IMR-90 (cell line): Measurements from ENCODE around the gene ADGRG4. TPM values are rescaled to one million over a fixed set of nuclear protein-coding genes. Genes with fewer than 3 reads are reported as not detected.

Experiments
- ATAC-seq: fragments of 200-7000 bp; cut with Tn5 transposase; 2 replicates; pipeline ENCODE4 v1.9.1; 2020; ENCODE audit warnings: low read depth, mild to moderate bottlenecking, moderate library complexity
- BruUV-seq: library from RNA; stranded (reverse); fragments of 400-500 nt; replicated peaks from 2 replicates; lab custom pipeline; 2021; lab: Mats Ljungman, UMichigan
- CTCF ChIA-PET: fragments of 300-600 bp; formaldehyde crosslinking; extraction: SDS; loops from one replicate; lab custom pipeline; 2021; ENCODE audit warnings: antibody characterized with exemption; lab: Yijun Ruan, JAX
- POLR2A ChIA-PET: fragments of 300-600 bp; sonication (Branson Sonifier 250); formaldehyde crosslinking; loops from one replicate; lab custom pipeline; 2022; ENCODE audit warnings: antibody characterized with exemption; ENCODE audit not compliant: unreplicated experiment; lab: Charles Lee
- DNase-seq: peaks from one replicate; pipeline ENCODE4 v3.0.0; 2013
- H2AFZ ChIP-seq: replicated peaks from 2 replicates; pipeline ENCODE3; 2013; ENCODE audit warnings: low read length, mild to moderate bottlenecking; ENCODE audit not compliant: poor library complexity
- H2AK5ac ChIP-seq: 2 replicates; pipeline ENCODE4 v1.6.1; 2013; ENCODE audit warnings: low read depth, low read length, inconsistent platforms
- H2AK9ac ChIP-seq: replicated peaks from 2 replicates; pipeline ENCODE3; 2013; ENCODE audit warnings: mild to moderate bottlenecking, low read depth, low read length, moderate library complexity; ENCODE audit not compliant: poor library complexity
- H2BK120ac ChIP-seq: 2 replicates; pipeline ENCODE4 v1.6.1; 2013; ENCODE audit warnings: low read depth, low read length, inconsistent platforms
- H2BK15ac ChIP-seq: 3 replicates; pipeline ENCODE4 v1.6.1; 2013; ENCODE audit warnings: low read depth, low read length, inconsistent platforms
- H2BK20ac ChIP-seq: 2 replicates; pipeline ENCODE4 v1.6.1; 2013; ENCODE audit warnings: low read depth, mild to moderate bottlenecking, inconsistent platforms, low read length, moderate library complexity
- H2BK5ac ChIP-seq: 2 replicates; pipeline ENCODE4 v1.6.1; 2013; ENCODE audit warnings: mild to moderate bottlenecking, low read depth, low read length, inconsistent platforms; ENCODE audit not compliant: poor library complexity, severe bottlenecking
- H3K14ac ChIP-seq: replicated peaks from 2 replicates; pipeline ENCODE4 v1.6.1; 2013; ENCODE audit warnings: low read depth, low read length, inconsistent platforms
- H3K18ac ChIP-seq: 2 replicates; pipeline ENCODE4 v1.6.1; 2013; ENCODE audit warnings: low read depth, low read length, control low read depth
- H3K23ac ChIP-seq: 2 replicates; pipeline ENCODE4 v1.6.1; 2013; ENCODE audit warnings: low read depth, low read length, inconsistent platforms
- H3K27ac ChIP-seq: 2 replicates; pipeline ENCODE4 v1.5.1; 2013; ENCODE audit warnings: mild to moderate bottlenecking, control low read depth, low read length; ENCODE audit not compliant: insufficient read depth
- H3K27me3 ChIP-seq: 2 replicates; pipeline ENCODE4 v1.6.1; 2013; ENCODE audit warnings: low read length; ENCODE audit not compliant: control insufficient read depth, insufficient read depth
- H3K36me3 ChIP-seq: 2 replicates; pipeline ENCODE4 v1.6.1; 2013; ENCODE audit warnings: low read length, mixed read lengths; ENCODE audit not compliant: control insufficient read depth, insufficient read depth
- H3K4ac ChIP-seq: 2 replicates; pipeline ENCODE4 v1.6.1; 2013; ENCODE audit warnings: low read depth, low read length, inconsistent platforms
- H3K4me1 ChIP-seq: 2 replicates; pipeline ENCODE4 v1.6.1; 2013; ENCODE audit warnings: low read length, mixed read lengths; ENCODE audit not compliant: control insufficient read depth, insufficient read depth
- H3K4me2 ChIP-seq: 2 replicates; pipeline ENCODE4 v1.6.1; 2013; ENCODE audit warnings: low read depth, mild to moderate bottlenecking, control low read depth, low read length, moderate library complexity
- H3K4me3 ChIP-seq: 2 replicates; pipeline ENCODE4 v1.5.1; 2013; ENCODE audit warnings: low read depth, mild to moderate bottlenecking, control low read depth, low read length, moderate library complexity; ENCODE audit not compliant: insufficient read depth
- H3K56ac ChIP-seq: 2 replicates; pipeline ENCODE4 v1.6.1; 2013; ENCODE audit warnings: low read length, inconsistent platforms; ENCODE audit not compliant: insufficient read depth; ENCODE audit errors: extremely low read depth
- H3K79me1 ChIP-seq, 2 experiments: 2 replicates each; pipeline ENCODE4 v1.6.1; 2013; ENCODE audit warnings: low read length in 2 of 2, inconsistent platforms in 1 of 2, low read depth in 1 of 2
- H3K9ac ChIP-seq: 2 replicates; pipeline ENCODE4 v1.6.1; 2013; ENCODE audit warnings: low read depth, low read length, control low read depth
- H3K9me1 ChIP-seq: 2 replicates; pipeline ENCODE4 v1.6.1; 2013; ENCODE audit warnings: low read length, inconsistent platforms; ENCODE audit not compliant: insufficient read depth
- H3K9me3 ChIP-seq: 2 replicates; pipeline ENCODE4 v1.6.1; 2013; ENCODE audit warnings: low read length; ENCODE audit not compliant: control insufficient read depth, insufficient read depth
- H4K20me1 ChIP-seq: 2 replicates; pipeline ENCODE4 v1.6.1; 2013; ENCODE audit warnings: low read length, inconsistent platforms; ENCODE audit not compliant: insufficient read depth
- H4K5ac ChIP-seq: 2 replicates; pipeline ENCODE4 v1.6.1; 2013; ENCODE audit warnings: mild to moderate bottlenecking, low read depth, low read length, control low read depth
- H4K8ac ChIP-seq, 2 experiments: 2 replicates each; pipeline ENCODE4 v1.6.1; 2013; ENCODE audit warnings: low read depth in 2 of 2, low read length in 2 of 2, control low read depth in 1 of 2, inconsistent platforms in 1 of 2
- H4K91ac ChIP-seq: 2 replicates; pipeline ENCODE4 v1.6.1; 2013; ENCODE audit warnings: low read depth, low read length, inconsistent platforms; ENCODE audit not compliant: insufficient read depth
- BHLHE40 ChIP-seq: fragments of 150-350 bp; IDR thresholded peaks from 2 replicates; pipeline ENCODE4 v1.6.1; 2016; ENCODE audit warnings: mild to moderate bottlenecking, low read depth, low read length
- CEBPB ChIP-seq: IDR thresholded peaks from 2 replicates; pipeline ENCODE4 v1.6.1; 2012; ENCODE audit warnings: low read depth, low read length, improper control_type of control experiment
- CHD1 ChIP-seq: IDR thresholded peaks from 2 replicates; pipeline ENCODE4 v1.6.1; 2012; ENCODE audit warnings: low read depth, low read length, improper control_type of control experiment
- ELK1 ChIP-seq: fragments of 150-350 bp; IDR thresholded peaks from 2 replicates; pipeline ENCODE4 v1.6.1; 2016; ENCODE audit warnings: low read depth, mild to moderate bottlenecking, low read length, moderate library complexity, borderline replicate concordance
- FOS ChIP-seq: fragments of 150-350 bp; IDR thresholded peaks from 2 replicates; pipeline ENCODE4 v1.6.1; 2016; ENCODE audit warnings: low read depth, low read length
- MAFK ChIP-seq: IDR thresholded peaks from 2 replicates; pipeline ENCODE4 v1.6.1; 2012; ENCODE audit warnings: low read depth, low read length, improper control_type of control experiment
- MAZ ChIP-seq: IDR thresholded peaks from 2 replicates; pipeline ENCODE4 v1.6.1; 2012; ENCODE audit warnings: low read depth, mild to moderate bottlenecking, low read length, improper control_type of control experiment, moderate library complexity, borderline replicate concordance
- MXI1 ChIP-seq: IDR thresholded peaks from 2 replicates; pipeline ENCODE4 v1.6.1; 2012; ENCODE audit warnings: low read depth, mild to moderate bottlenecking, low read length, moderate library complexity, borderline replicate concordance
- NFE2L2 ChIP-seq: fragments of 150-350 bp; IDR thresholded peaks from 2 replicates; pipeline ENCODE4 v1.6.1; 2016; ENCODE audit warnings: low read depth, mild to moderate bottlenecking, low read length
- RCOR1 ChIP-seq: IDR thresholded peaks from 2 replicates; pipeline ENCODE4 v1.6.1; 2012; ENCODE audit warnings: mild to moderate bottlenecking, low read length, improper control_type of control experiment; ENCODE audit not compliant: insufficient replicate concordance
- SMC3 ChIP-seq: fragments of 150-350 bp; IDR thresholded peaks from 2 replicates; pipeline ENCODE4 v1.6.1; 2016; ENCODE audit warnings: low read depth, mild to moderate bottlenecking, antibody characterized with exemption, low read length, moderate library complexity
- WGBS, 2 experiments: methylation state at CpG; one replicate each; pipeline versions ENCODE4 v1.1.5 to v1.1.7; 2013; ENCODE audit warnings: missing lambda C conversion rate in 2 of 2; ENCODE audit not compliant: insufficient read length in 1 of 2; ENCODE audit errors: extremely low coverage in 2 of 2; 5-methylcytosine and 5-hydroxymethylcytosine counted together
- dilution Hi-C: fragments of 300-500 bp; cut with HindIII; formaldehyde crosslinking; loops from one replicate; pipeline ENCODE4 v1.14.3; 2018; ENCODE audit warnings: low sequenced_read_pairs; ENCODE audit not compliant: unreplicated experiment
- in situ Hi-C: fragments of 300-500 bp; cut with MboI; formaldehyde crosslinking; loops from 3 replicates; pipeline ENCODE4 v1.14.3; 2019; ENCODE audit warnings: low sequenced_read_pairs, inconsistent platforms, mixed read lengths
- intact Hi-C: fragments of 100-400 bp; cut with micrococcal nuclease; formaldehyde crosslinking; loops from 2 replicates; pipeline ENCODE4 v1.10.0; 2022
- polyA plus RNA-seq, 3 experiments: library from polyadenylated mRNA; depleted of rRNA; stranded (reverse); fragments of >200 nt; gene quantifications; 2 replicates each; pipeline ENCODE4 v1.2.3, GENCODE V29; 2012; ENCODE audit warnings: low replicate concordance in 1 of 3
- total RNA-seq: library from RNA; depleted of rRNA; stranded (reverse); fragments of >200 nt; gene quantifications from 2 replicates; pipeline ENCODE4 v1.2.3, GENCODE V29; 2012
- TF ChIP-seq, protein P1 (sequence below): fragments of 150-350 bp; IDR thresholded peaks from 2 replicates; pipeline ENCODE4 v1.6.1; 2017; ENCODE audit warnings: mild to moderate bottlenecking, antibody characterized with exemption, low read length, low read depth

The ADGRG4 gene
- total and polyA plus RNA-seq, 2 of the 4 experiments (the other 2 are of a cell fraction): under 0.01 TPM; not detected in 1

- DNase-seq (no peak), ATAC-seq (no peak)
- Histone ChIP-seq H2AK9ac (no peak overlapping the region), H3K27ac (no peak overlapping the region), H2BK20ac (no peak overlapping the region), H3K4ac (no peak overlapping the region), H3K4me1 (no peaks in the 10 kb centered on the region), H2BK15ac (no peak overlapping the region), H4K5ac (no peak overlapping the region), H3K9ac (no peak overlapping the region), H4K91ac (no peak overlapping the region), H3K27me3 (peaks cover 4% of the 10 kb centered on the region; the same call in 1 of the 2 replicates), H3K9me3 (no peaks in the 10 kb centered on the region), H2BK5ac (no peak overlapping the region), H4K20me1 (no peaks in the 10 kb centered on the region), H3K4me2 (no peak overlapping the region), H2AK5ac (no peak overlapping the region), H3K4me3 (no peak overlapping the region), H3K36me3 (no peaks in the 10 kb centered on the region), H3K9me1 (no peaks in the 10 kb centered on the region), H3K79me1 (no peaks in the 10 kb centered on the region), H3K14ac (no peak overlapping the region), H3K23ac (no peak overlapping the region), H4K8ac (no peak overlapping the region), H2BK120ac (no peak overlapping the region), H3K18ac (no peak overlapping the region), H2AFZ (no peak overlapping the region), H3K56ac (no peak overlapping the region)
- TF ChIP-seq BHLHE40: no peak
- TF ChIP-seq RCOR1: no peak
- no peak for TF ChIP-seq MAFK
- no peak for TF ChIP-seq NFE2L2
- TF ChIP-seq MAZ: no peak
- TF ChIP-seq SMC3: no peak
- no peak for TF ChIP-seq ELK1
- TF ChIP-seq FOS: no peak
- no peak for TF ChIP-seq CHD1
- no peak for TF ChIP-seq MXI1
- TF ChIP-seq CEBPB: no peak
- TF ChIP-seq, protein P1, sequence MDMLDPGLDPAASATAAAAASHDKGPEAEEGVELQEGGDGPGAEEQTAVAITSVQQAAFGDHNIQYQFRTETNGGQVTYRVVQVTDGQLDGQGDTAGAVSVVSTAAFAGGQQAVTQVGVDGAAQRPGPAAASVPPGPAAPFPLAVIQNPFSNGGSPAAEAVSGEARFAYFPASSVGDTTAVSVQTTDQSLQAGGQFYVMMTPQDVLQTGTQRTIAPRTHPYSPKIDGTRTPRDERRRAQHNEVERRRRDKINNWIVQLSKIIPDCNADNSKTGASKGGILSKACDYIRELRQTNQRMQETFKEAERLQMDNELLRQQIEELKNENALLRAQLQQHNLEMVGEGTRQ: no peak
- no TSS peak for BruUV-seq
- WGBS, 2 experiments: no CpG with 5 or more reads among the region's 1 CpG
- in situ Hi-C loops (no loop called here), intact Hi-C loops (no loop called here), dilution Hi-C loops (no loop called here)
- ChIA-PET CTCF (interaction anchor here (0.7 to 2.6 kb wide), 2 partner anchors 218 to 243 kb away, joined by 3 to 9 read pairs; no protein-coding TSS in a partner anchor), POLR2A (no interaction called here)
Observed at GRCh38 chrX:136271300-136271699, 29.5 kb upstream of the ADGRG4 start.
